Epithelial cell of esophagus (primary cell): ENCODE data around the gene GPC5.
A peak's percentile ranks its signal among the peaks of the same experiment; 100 is the strongest.
"Not testable (repeated sequence)": the region's sequence is repeated elsewhere in the genome, so short reads cannot be mapped to it uniquely, and the experiment has no call there.

ENCODE experiments used
- DNase-seq: peaks from one replicate; pipeline ENCODE4 v3.0.0; 2010; ENCODE audit warnings: low read depth
- H3K4me3 ChIP-seq: 2 replicates; pipeline ENCODE4 v1.5.1; 2011; ENCODE audit warnings: mild to moderate bottlenecking, low read length, control low read depth
- TF ChIP-seq, protein P1 (sequence below): IDR thresholded peaks from 2 replicates; pipeline ENCODE4 v1.5.1; 2011; ENCODE audit warnings: low read depth, mild to moderate bottlenecking, low read length, control low read depth, inconsistent platforms; ENCODE audit not compliant: insufficient read depth; ENCODE audit errors: missing control alignments

GPC5 gene

DNA sequence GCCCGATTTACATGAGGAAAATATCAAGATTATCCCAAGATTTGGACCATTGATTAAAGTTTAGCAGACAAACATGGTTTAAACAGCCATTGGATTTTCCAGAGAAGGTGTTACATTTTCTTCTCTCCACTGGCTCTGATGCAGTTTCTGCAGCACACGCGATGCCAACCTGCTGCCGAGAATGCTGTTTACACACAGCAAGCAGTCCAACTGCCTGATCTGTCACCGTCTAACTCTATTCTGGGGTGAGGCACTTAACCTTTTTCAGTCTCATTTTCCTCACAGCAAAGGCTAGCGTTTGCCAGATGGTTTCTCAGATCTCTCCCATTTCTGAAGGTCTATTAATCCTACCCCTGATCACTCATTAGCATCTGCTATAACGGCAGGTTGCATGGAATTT is 1064.7 kb downstream of the GPC5 start:
- no peak for DNase-seq
- H3K4me3 ChIP-seq, result no peak overlapping the region
- TF ChIP-seq, protein P1, sequence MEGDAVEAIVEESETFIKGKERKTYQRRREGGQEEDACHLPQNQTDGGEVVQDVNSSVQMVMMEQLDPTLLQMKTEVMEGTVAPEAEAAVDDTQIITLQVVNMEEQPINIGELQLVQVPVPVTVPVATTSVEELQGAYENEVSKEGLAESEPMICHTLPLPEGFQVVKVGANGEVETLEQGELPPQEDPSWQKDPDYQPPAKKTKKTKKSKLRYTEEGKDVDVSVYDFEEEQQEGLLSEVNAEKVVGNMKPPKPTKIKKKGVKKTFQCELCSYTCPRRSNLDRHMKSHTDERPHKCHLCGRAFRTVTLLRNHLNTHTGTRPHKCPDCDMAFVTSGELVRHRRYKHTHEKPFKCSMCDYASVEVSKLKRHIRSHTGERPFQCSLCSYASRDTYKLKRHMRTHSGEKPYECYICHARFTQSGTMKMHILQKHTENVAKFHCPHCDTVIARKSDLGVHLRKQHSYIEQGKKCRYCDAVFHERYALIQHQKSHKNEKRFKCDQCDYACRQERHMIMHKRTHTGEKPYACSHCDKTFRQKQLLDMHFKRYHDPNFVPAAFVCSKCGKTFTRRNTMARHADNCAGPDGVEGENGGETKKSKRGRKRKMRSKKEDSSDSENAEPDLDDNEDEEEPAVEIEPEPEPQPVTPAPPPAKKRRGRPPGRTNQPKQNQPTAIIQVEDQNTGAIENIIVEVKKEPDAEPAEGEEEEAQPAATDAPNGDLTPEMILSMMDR, result no peak

DNA sequence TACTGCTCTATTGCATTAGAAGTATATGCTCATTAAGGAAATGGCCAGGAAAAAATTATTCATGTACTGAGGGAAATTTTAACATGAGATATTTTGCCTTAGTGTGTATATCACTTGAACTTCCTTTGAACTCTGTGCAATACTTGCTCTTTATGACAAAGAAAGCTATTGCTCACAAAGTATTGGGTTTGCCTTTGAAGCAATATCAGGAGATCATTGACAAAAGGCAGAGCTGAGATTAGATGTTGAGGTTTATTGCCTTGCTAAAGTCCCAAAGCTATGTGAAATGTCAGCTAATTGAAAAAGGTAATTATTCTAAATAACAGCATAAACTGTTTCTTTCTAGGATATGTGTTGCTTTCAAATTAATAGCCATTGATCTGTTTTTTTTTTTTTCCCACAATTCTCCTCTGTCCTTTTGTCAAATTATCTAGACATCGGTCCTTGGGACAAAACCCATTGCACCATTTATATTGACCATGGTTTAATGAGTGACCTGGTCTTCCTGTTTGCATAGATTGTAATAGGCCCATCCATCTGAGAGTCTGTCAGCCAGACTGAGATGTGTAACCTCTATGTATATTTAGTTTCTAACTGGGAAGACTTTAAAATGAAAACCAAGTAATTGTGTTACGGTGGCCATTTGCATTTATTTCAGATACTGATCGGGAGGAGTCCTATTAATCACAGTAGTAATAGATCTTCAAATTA is 1075.5 kb downstream of the GPC5 start:
- TF ChIP-seq, protein P1, result no peak
- no peak for DNase-seq
- H3K4me3 ChIP-seq, result no peak overlapping the region

DNA sequence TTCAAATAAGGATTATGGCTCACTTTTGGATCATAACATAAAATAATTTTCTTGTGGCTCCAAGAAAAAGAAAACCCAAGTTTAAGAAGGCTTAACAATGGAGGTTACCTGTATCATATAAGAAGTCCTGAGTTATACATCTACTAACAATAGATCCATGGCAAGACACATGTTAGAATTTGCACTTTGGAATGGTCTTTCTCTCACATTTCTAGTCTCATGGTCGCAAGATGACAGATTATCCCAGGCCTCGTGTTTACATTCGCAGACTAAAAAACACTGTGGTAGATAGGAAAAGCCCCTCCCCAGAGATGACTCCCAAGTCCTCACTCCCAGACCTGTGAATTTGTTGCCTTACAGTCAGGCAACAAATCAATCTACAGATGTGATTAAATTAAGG is 1082.0 kb downstream of the GPC5 start:
- H3K4me3 ChIP-seq, result no peak overlapping the region
- TF ChIP-seq, protein P1, result no peak
- DNase-seq, result no peak

DNA sequence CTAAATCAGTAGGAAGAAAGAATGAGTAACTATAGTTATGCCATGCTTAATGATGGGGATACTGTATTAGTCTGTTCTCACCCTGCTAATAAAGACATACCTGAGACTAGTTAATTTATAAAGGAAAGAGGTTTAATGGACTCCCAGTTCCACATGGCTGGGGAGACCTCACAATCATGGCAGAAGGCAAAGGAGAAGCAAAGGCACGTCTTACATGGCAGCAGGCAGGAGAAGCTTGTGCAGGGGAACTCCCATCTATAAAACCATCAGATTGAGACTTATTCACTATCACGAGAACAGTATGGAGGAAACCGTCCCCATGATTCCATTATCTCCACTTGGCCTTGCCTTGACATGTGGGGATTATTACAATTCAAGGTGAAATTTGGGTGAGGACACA is 1084.4 kb downstream of the GPC5 start:
- DNase-seq, H3K4me3 ChIP-seq: not testable (repeated sequence)

- H3K4me3 ChIP-seq, result no peak overlapping the region
- DNase-seq, result no peak
- TF ChIP-seq, protein P1, result no peak
Observed at GRCh38 chr13:92483894-92484293, 1085.5 kb downstream of the GPC5 start.

GRCh38 chr13:92487238-92487637 is 1088.8 kb downstream of the GPC5 start:
- TF ChIP-seq, protein P1, result no peak
- H3K4me3 ChIP-seq, result no peak overlapping the region
- peak; percentile 11 for DNase-seq

DNA sequence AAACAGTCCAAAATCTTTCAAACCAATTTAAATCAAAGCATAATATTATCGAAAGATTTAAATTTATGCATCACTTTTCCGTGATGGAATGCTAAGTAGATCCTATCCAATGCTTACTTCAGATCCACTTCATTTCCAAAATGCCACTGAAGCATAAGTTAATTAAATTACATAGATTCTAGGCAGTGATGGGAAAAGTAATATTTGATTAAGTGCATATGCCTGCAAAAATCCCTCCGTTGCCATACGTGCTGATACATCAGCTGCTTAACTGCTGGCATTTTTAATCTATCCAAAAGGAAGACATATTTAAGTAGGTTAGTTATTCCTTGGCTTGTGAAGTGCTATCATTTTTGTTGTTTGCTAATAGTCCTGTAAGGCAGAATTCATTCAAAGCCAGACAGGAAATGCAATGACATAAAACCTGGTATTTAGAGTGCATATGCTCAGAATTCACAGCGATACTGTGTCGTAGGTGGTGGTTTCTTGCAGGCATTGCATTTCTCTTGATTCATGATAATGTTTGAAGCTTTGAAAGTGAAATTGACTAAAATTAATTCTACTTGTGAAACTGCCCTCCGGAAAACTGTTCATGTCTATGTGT is 1089.9 kb downstream of the GPC5 start:
- H3K4me3 ChIP-seq, result no peak overlapping the region

More for the DNA sequence above, 1089.9 kb downstream of the GPC5 start:
- TF ChIP-seq, protein P1, result no peak
- no peak for DNase-seq
